Transverse colon (tissue), 4 donors: ENCODE measurements around the gene ZNF609. TPM values are rescaled to one million over a fixed set of nuclear protein-coding genes. Genes with fewer than 3 reads are reported as not detected.

ENCODE experiments used
- DNase-seq: peaks from one replicate; pipeline ENCODE4 v3.0.0-alpha.2; 2019
- H3K27ac ChIP-seq, 4 donors: fragments of 200-600 bp; sonication (generic); 2 replicates each; pipeline ENCODE4 v1.5.1; 2016 to 2018; ENCODE audit warnings: inconsistent platforms in 4 of 4
- H3K27me3 ChIP-seq: fragments of 200-600 bp; sonication (generic); 2 replicates; pipeline ENCODE4 v1.5.1; 2017; ENCODE audit warnings: inconsistent platforms
- H3K36me3 ChIP-seq, 4 donors: fragments of 200-600 bp; sonication (generic); 2 replicates each; pipeline ENCODE4 v1.5.1; 2017 to 2019; ENCODE audit warnings: inconsistent platforms in 4 of 4
- H3K4me1 ChIP-seq, 4 donors: fragments of 200-600 bp; sonication (generic); 2 replicates each; pipeline ENCODE4 v1.5.1; 2017 to 2020; ENCODE audit warnings: inconsistent platforms in 4 of 4
- H3K4me3 ChIP-seq, 4 donors: fragments of 200-600 bp; sonication (generic); 1 replicate in 1 of 4; 2 replicates in 3 of 4; pipeline versions ENCODE4 v1.5.1 to v1.6.1; 2017 to 2019; ENCODE audit warnings: inconsistent platforms in 4 of 4
- H3K9me3 ChIP-seq, 2 donors: fragments of 200-600 bp; sonication (generic); 2 replicates each; pipeline ENCODE4 v1.5.1; 2017 to 2019; ENCODE audit warnings: inconsistent platforms in 2 of 2
- CTCF ChIP-seq, 5 experiments: fragments of 200-600 bp in 3 of 5; fragments of 450-650 bp in 2 of 5; sonication (generic) in 3 of 5; IDR thresholded peaks; 1 replicate in 2 of 5; 2 replicates in 3 of 5; pipeline ENCODE4 v1.5.1; 2016 to 2017; ENCODE audit warnings: antibody characterized with exemption in 5 of 5, inconsistent platforms in 3 of 5, mild to moderate bottlenecking in 2 of 5, moderate library complexity in 1 of 5
- EP300 ChIP-seq: sonication (generic); formaldehyde crosslinking; IDR thresholded peaks from one replicate; pipeline ENCODE4 v1.6.1; 2017; ENCODE audit warnings: antibody characterized with exemption, low read depth
- POLR2A ChIP-seq: fragments of 450-650 bp; IDR thresholded peaks from one replicate; pipeline ENCODE4 v1.6.1; 2016; ENCODE audit warnings: antibody characterized with exemption, mild to moderate bottlenecking, moderate library complexity
- POLR2AphosphoS5 ChIP-seq, 3 donors: sonication (generic); formaldehyde crosslinking; IDR thresholded peaks; one replicate each; pipeline ENCODE4 v1.6.1; 2016; ENCODE audit warnings: antibody characterized with exemption in 3 of 3
- WGBS, 2 donors: methylation state at CpG; one replicate each; pipeline ENCODE4 v1.1.5; 2018; ENCODE audit warnings: low coverage in 1 of 2; 5-methylcytosine and 5-hydroxymethylcytosine counted together
- in situ Hi-C, 4 donors: fragments of 200-750 bp; cut with MboI; loops; one replicate each; pipeline versions ENCODE4 v1.15.0 to v1.15.1; 2017; ENCODE audit warnings: low sequenced_read_pairs in 3 of 4, low pct_ligation_motif_present in 1 of 4, low pct_unique_long_range_greater_than_20kb in 1 of 4
- intact Hi-C: fragments of 100-400 bp; cut with DNase I; formaldehyde crosslinking; loops from one replicate; pipeline ENCODE4 v1.15.1; 2023; ENCODE audit warnings: low total_unique reads
- total RNA-seq, 4 donors: library from RNA; depleted of rRNA; stranded (reverse); fragments of >200 nt; gene quantifications; one replicate each; pipeline ENCODE4 v1.1.0, GENCODE V29; 2016

ZNF609 gene
- total RNA-seq, 4 donors from 2014 or later = 16.1 to 34.8 (median 28.2) TPM

- TF ChIP-seq EP300 = no peak
- TF ChIP-seq POLR2A = no peak
- TF ChIP-seq POLR2AphosphoS5 (IDR thresholded peaks at IDR 0.05) = no peak
- TF ChIP-seq CTCF (IDR thresholded peaks at IDR 0.05) = no peak
- peak overlapping the region; percentile 88 to 91 (median 90) for H3K27ac ChIP-seq
- H3K4me1 ChIP-seq = peaks cover 30 to 44% (median 38%) of the 10 kb centered on the region in 4 donors
- intact Hi-C loops (no loop called here), in situ Hi-C loops (no loop called here)
- H3K9me3 ChIP-seq = no peaks in the 10 kb centered on the region
- DNase-seq = no peak
- peak overlapping the region; percentile 70 to 82 (median 79) for H3K4me3 ChIP-seq
- no peaks in the 10 kb centered on the region for H3K36me3 ChIP-seq
- no peaks in the 10 kb centered on the region for H3K27me3 ChIP-seq
- 74 to 80% methylated on average over 1 to 7 of the region's 7 CpGs for WGBS, 2 donors
Observed at GRCh38 chr15:64703632-64703959, 243.2 kb downstream of the ZNF609 start.

GRCh38 chr15:64705006-64705405 lies 244.6 kb downstream of the ZNF609 start:
- H3K4me1 ChIP-seq = peaks cover 20 to 30% (median 25%) of the 10 kb centered on the region in 4 donors
- H3K36me3 ChIP-seq = no peaks in the 10 kb centered on the region
- intact Hi-C loops = no loop called here
- no peaks in the 10 kb centered on the region for H3K9me3 ChIP-seq
- in situ Hi-C loops = no loop called here
- 58 to 77% methylated on average over 2 to 3 of the region's 3 CpGs for WGBS, 2 donors
- no peak for DNase-seq
- H3K4me3 ChIP-seq = no peak overlapping the region
- TF ChIP-seq EP300 = no peak
- TF ChIP-seq CTCF (IDR thresholded peaks at IDR 0.05) = no peak
- no peak for TF ChIP-seq POLR2AphosphoS5 (IDR thresholded peaks at IDR 0.05)
- no peak for TF ChIP-seq POLR2A
- no peak overlapping the region for H3K27ac ChIP-seq
- no peaks in the 10 kb centered on the region for H3K27me3 ChIP-seq

GRCh38 chr15:64706011-64706911 lies 245.9 kb downstream of the ZNF609 start:
- no peaks in the 10 kb centered on the region for H3K27me3 ChIP-seq
- TF ChIP-seq EP300 = no peak
- no peak for TF ChIP-seq POLR2AphosphoS5 (IDR thresholded peaks at IDR 0.05)
- TF ChIP-seq POLR2A = no peak
- TF ChIP-seq CTCF (IDR thresholded peaks at IDR 0.05) = no peak
- no peak overlapping the region for H3K27ac ChIP-seq
- intact Hi-C loops (no loop called here), in situ Hi-C loops (no loop called here)
- peaks cover 9 to 18% (median 13%) of the 10 kb centered on the region in 4 donors for H3K4me1 ChIP-seq
- no peak for DNase-seq
- 83 to 87% methylated on average over 9 to 10 of the region's 10 CpGs for WGBS, 2 donors
- H3K9me3 ChIP-seq = no peaks in the 10 kb centered on the region
- H3K36me3 ChIP-seq = no peaks in the 10 kb centered on the region
- no peak overlapping the region for H3K4me3 ChIP-seq

- no peak for TF ChIP-seq EP300
- no peak for TF ChIP-seq CTCF (IDR thresholded peaks at IDR 0.05)
- no peak for TF ChIP-seq POLR2A
- no peak for TF ChIP-seq POLR2AphosphoS5 (IDR thresholded peaks at IDR 0.05)
- no peaks in the 10 kb centered on the region for H3K27me3 ChIP-seq
- H3K4me3 ChIP-seq = no peak overlapping the region
- H3K4me1 ChIP-seq = no peaks in the 10 kb centered on the region
- no peaks in the 10 kb centered on the region for H3K36me3 ChIP-seq
- no peak for DNase-seq
- 87 to 90% methylated on average over 4 to 7 of the region's 7 CpGs for WGBS, 2 donors
- intact Hi-C loops = no loop called here
- H3K9me3 ChIP-seq = no peaks in the 10 kb centered on the region
- H3K27ac ChIP-seq = no peak overlapping the region
- in situ Hi-C loops = no loop called here
Observed at GRCh38 chr15:64710676-64711428, 250.5 kb downstream of the ZNF609 start.
